ENCODE measurements around the gene RUSF1. TPM values are rescaled to one million over a fixed set of nuclear protein-coding genes. Genes with fewer than 3 reads are reported as not detected.
"Not testable (repeated sequence)": the region's sequence is repeated elsewhere in the genome, so short reads cannot be mapped to it uniquely, and the experiment has no call there.

RUSF1 gene
- total RNA-seq (2022) (96.0 and 105 TPM in 2 replicates), Bru-seq, nascent RNA (percentile 77 among the genes with signal in this experiment), BruChase-seq, experiment 1, labeled RNA remaining after a 6-hour chase (percentile 77 among the genes with signal in this experiment), BruChase-seq, experiment 2, labeled RNA remaining after a 2-hour chase (percentile 72 among the genes with signal in this experiment)
- long read RNA-seq, transcript C16orf58-201 (13 exons, 2,793 nt), result major isoform, 84 of 122 reads
- long read RNA-seq, partial matches to known transcripts, result 6 of 122 reads
- long read RNA-seq, other reads (novel, unspliced or antisense), result 32 of 122 reads

GRCh38 chr16:31507929-31508705 is at the start of gene RUSF1:
TSS of gene RUSF1 (minus strand) at chr16:31508391. CDS start at chr16:31508373, 18 bp downstream.
- intact Hi-C loops (cut with micrococcal nuclease; ENCODE audit: unreplicated experiment), result loop anchor here (5.0 kb wide), 3 partner anchors 51 to 369 kb away; partner anchors contain the start of gene ARMC5
- Mint-ChIP-seq H3K4me3 (ENCODE audit: low read depth, unreplicated experiment) (peak within 1 kb of the TSS; percentile 88), H3K36me3 (ENCODE audit: insufficient read depth, unreplicated experiment) (peaks cover 36% of the 10 kb centered on the region), H3K4me1 (ENCODE audit: low read depth, unreplicated experiment) (peaks cover 8% of the 10 kb centered on the region), H3K27ac (ENCODE audit: unreplicated experiment) (peak within 1 kb of the TSS; percentile 96), H3K9me3 (ENCODE audit: low read depth, unreplicated experiment) (no peaks in the 10 kb centered on the region), H3K27me3 (ENCODE audit: unreplicated experiment) (peaks cover 10% of the 10 kb centered on the region)
- CTCF ChIA-PET, result interaction anchor here (0.7 to 1.3 kb wide), 2 partner anchors 12 to 47 kb away, joined by 3 read pairs; no protein-coding TSS in a partner anchor
- peak; percentile 93 for DNase-seq
- no peak for TF ChIP-seq CTCF (IDR thresholded peaks at IDR 0.05; ENCODE audit: unreplicated experiment)
- BruUV-seq (replicated peaks), result no TSS peak

GRCh38 chr16:31542763-31543162 is 34.6 kb upstream of the RUSF1 start:
- H3K9me3 Mint-ChIP-seq (ENCODE audit: low read depth, unreplicated experiment), result peaks cover 18% of the 10 kb centered on the region

GRCh38 chr16:31539762-31540161 is 31.6 kb upstream of the RUSF1 start:
- CTCF ChIA-PET; H3K27me3 Mint-ChIP-seq (ENCODE audit: unreplicated experiment); DNase-seq; H3K4me1 Mint-ChIP-seq (ENCODE audit: low read depth, unreplicated experiment); H3K36me3 Mint-ChIP-seq (ENCODE audit: insufficient read depth, unreplicated experiment); BruUV-seq (replicated peaks); H3K27ac Mint-ChIP-seq (ENCODE audit: unreplicated experiment); H3K4me3 Mint-ChIP-seq (ENCODE audit: low read depth, unreplicated experiment): not testable (repeated sequence)
- peaks cover 14% of the 10 kb centered on the region for H3K9me3 Mint-ChIP-seq (ENCODE audit: low read depth, unreplicated experiment)
- intact Hi-C loops (cut with micrococcal nuclease; ENCODE audit: unreplicated experiment), result loop anchor here (10.0 kb wide), 1 partner anchor 75 kb away; no protein-coding TSS in a partner anchor

More at GRCh38 chr16:31542763-31543162, 34.6 kb upstream of the RUSF1 start:
- no peak for TF ChIP-seq CTCF (IDR thresholded peaks at IDR 0.05; ENCODE audit: unreplicated experiment)
- Mint-ChIP-seq H3K4me3 (ENCODE audit: low read depth, unreplicated experiment) (no peak overlapping the region), H3K27me3 (ENCODE audit: unreplicated experiment) (no peaks in the 10 kb centered on the region), H3K36me3 (ENCODE audit: insufficient read depth, unreplicated experiment) (no peaks in the 10 kb centered on the region), H3K27ac (ENCODE audit: unreplicated experiment) (no peak overlapping the region), H3K4me1 (ENCODE audit: low read depth, unreplicated experiment) (no peaks in the 10 kb centered on the region)
- no peak for DNase-seq
- intact Hi-C loops (cut with micrococcal nuclease; ENCODE audit: unreplicated experiment), result no loop called here
- CTCF ChIA-PET, result no interaction called here
- BruUV-seq (replicated peaks), result no TSS peak

DNA sequence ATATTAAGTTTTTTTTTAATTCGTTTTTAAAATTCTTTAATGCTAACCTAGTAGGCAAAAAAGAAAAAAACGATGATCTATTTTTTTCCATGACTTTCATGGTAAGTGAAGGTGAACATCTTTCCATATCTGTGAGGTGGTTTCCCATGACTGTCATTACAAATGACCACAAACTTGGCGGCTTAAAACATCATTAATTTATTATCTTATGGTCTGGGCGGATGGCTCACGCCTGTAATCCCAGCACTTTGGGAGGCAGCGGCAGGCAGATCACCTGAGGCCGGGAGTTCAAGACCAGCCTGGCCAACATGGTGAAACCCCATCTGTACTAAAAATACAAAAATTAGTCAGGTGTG is 30.0 kb upstream of the RUSF1 start:
- H3K4me3 Mint-ChIP-seq (ENCODE audit: low read depth, unreplicated experiment); H3K36me3 Mint-ChIP-seq (ENCODE audit: insufficient read depth, unreplicated experiment); BruUV-seq (replicated peaks); H3K27ac Mint-ChIP-seq (ENCODE audit: unreplicated experiment); H3K4me1 Mint-ChIP-seq (ENCODE audit: low read depth, unreplicated experiment); H3K27me3 Mint-ChIP-seq (ENCODE audit: unreplicated experiment); CTCF ChIA-PET; DNase-seq: not testable (repeated sequence)
- intact Hi-C loops (cut with micrococcal nuclease; ENCODE audit: unreplicated experiment), result loop anchor here (10.0 kb wide), 1 partner anchor 77 kb away; no protein-coding TSS in a partner anchor
- H3K9me3 Mint-ChIP-seq (ENCODE audit: low read depth, unreplicated experiment), result peaks cover 11% of the 10 kb centered on the region

- Mint-ChIP-seq H3K4me3 (ENCODE audit: low read depth, unreplicated experiment) (no peak overlapping the region), H3K27ac (ENCODE audit: unreplicated experiment) (no peak overlapping the region), H3K36me3 (ENCODE audit: insufficient read depth, unreplicated experiment) (no peaks in the 10 kb centered on the region), H3K4me1 (ENCODE audit: low read depth, unreplicated experiment) (no peaks in the 10 kb centered on the region), H3K9me3 (ENCODE audit: low read depth, unreplicated experiment) (peaks cover 11% of the 10 kb centered on the region), H3K27me3 (ENCODE audit: unreplicated experiment) (no peaks in the 10 kb centered on the region)
- CTCF ChIA-PET, result no interaction called here
- no peak for TF ChIP-seq CTCF (IDR thresholded peaks at IDR 0.05; ENCODE audit: unreplicated experiment)
- no TSS peak for BruUV-seq (replicated peaks)
- intact Hi-C loops (cut with micrococcal nuclease; ENCODE audit: unreplicated experiment), result loop anchor here (10.0 kb wide), 1 partner anchor 77 kb away; no protein-coding TSS in a partner anchor
- no peak for DNase-seq
These were observed 29.4 kb upstream of the RUSF1 start for GRCh38 chr16:31537362-31538242.
